ENCODE data around the gene FGFR2. TPM values are rescaled to one million over a fixed set of nuclear protein-coding genes. Genes with fewer than 3 reads are reported as not detected.

FGFR2 gene
- total and polyA plus RNA-seq, 2 donors (not counting 3 experiments of a cell fraction or from before 2014, with no cell fraction given): 0.06 TPM; not detected in 1

GRCh38 chr10:121591186-121591585 is 7.1 kb downstream of the FGFR2 start:
- CTCF ChIA-PET: no interaction called here
- POLR2A ChIA-PET: no interaction called here
- no peaks in the 10 kb centered on the region for H3K79me2 ChIP-seq (ENCODE audit: control insufficient read depth, insufficient read depth, low read length)
- intact Hi-C loops (cut with micrococcal nuclease): no loop called here
- no peaks in the 10 kb centered on the region for H3K9me1 ChIP-seq (replicated peaks; ENCODE audit: control insufficient read depth, extremely low read depth, insufficient read depth, low read length)
- no TSS peak for BruUV-seq (replicated peaks)
- H3K36me3 ChIP-seq (ENCODE audit: control insufficient read depth in 2 of 2, extremely low read depth in 1 of 2, insufficient read depth in 2 of 2, low read length in 2 of 2): no peaks in the 10 kb centered on the region
- no peak overlapping the region for H3K4me3 ChIP-seq (replicated peaks in 1 of 3; ENCODE audit: insufficient read depth in 1 of 3, low read depth in 1 of 3, low read length in 3 of 3)
- H3K27me3 ChIP-seq (ENCODE audit: control insufficient read depth in 2 of 2, insufficient read depth in 2 of 2, low read length in 2 of 2): peaks cover 7 to 16% of the 10 kb centered on the region in 2 experiments
- H2AFZ ChIP-seq (ENCODE audit: low read depth, low read length): no peak overlapping the region
- no peak overlapping the region for H3K9ac ChIP-seq (replicated peaks; ENCODE audit: extremely low read depth, insufficient read depth, low read length)
- no peak overlapping the region for H3K27ac ChIP-seq (ENCODE audit: insufficient read depth, low read depth, low read length)
- H3K4me1 ChIP-seq (ENCODE audit: control insufficient read depth, extremely low read depth, insufficient read depth, low read length): no peaks in the 10 kb centered on the region
- TF ChIP-seq POLR2A (IDR thresholded peaks at IDR 0.05; ENCODE audit: low read depth, low read length): no peak
- TF ChIP-seq JUN (IDR thresholded peaks at IDR 0.05; ENCODE audit: borderline replicate concordance, insufficient read depth, insufficient read length, low read depth): no peak
- TF ChIP-seq FOS (IDR thresholded peaks at IDR 0.05; ENCODE audit: borderline replicate concordance, insufficient read depth, low read length): no peak
- TF ChIP-seq MYC (IDR thresholded peaks at IDR 0.05; ENCODE audit: low read depth, low read length): no peak
- TF ChIP-seq GATA2 (IDR thresholded peaks at IDR 0.05; ENCODE audit: insufficient read depth, insufficient read length, low read depth, low read length): no peak
- TF ChIP-seq POLR2AphosphoS5 (IDR thresholded peaks at IDR 0.05; ENCODE audit: insufficient read depth, low read depth, low read length): no peak
- no peak for TF ChIP-seq EZH2 (IDR thresholded peaks at IDR 0.05; ENCODE audit: borderline replicate concordance, low read depth, low read length, severe bottlenecking)
- no peak for TF ChIP-seq CTCF (IDR thresholded peaks at IDR 0.05; ENCODE audit: extremely low read depth in 1 of 2, insufficient read depth in 1 of 2, low read depth in 1 of 2, low read length in 2 of 2)
- no peak for TF ChIP-seq MAX (IDR thresholded peaks at IDR 0.05; ENCODE audit: insufficient read depth, insufficient read length)
- no peaks in the 10 kb centered on the region for H4K20me1 ChIP-seq (replicated peaks; ENCODE audit: control insufficient read depth, extremely low read depth, insufficient read depth, low read length)
- H3K9me3 ChIP-seq (replicated peaks; ENCODE audit: control insufficient read depth, insufficient read depth, low read length): no peaks in the 10 kb centered on the region
- DNase-seq (ENCODE audit: low read depth, low spot score): no peak
- no peak for FAIRE-seq
- H3K4me2 ChIP-seq (ENCODE audit: insufficient read depth, low read length): no peak overlapping the region
- dilution Hi-C loops (cut with MboI; ENCODE audit: extremely low pct_ligation_motif_present, low sequenced_read_pairs): no loop called here
